Breast epithelium (tissue), 3 donors: Measurements from ENCODE around the gene KDM6A.

Experiments used
- POLR2A ChIP-seq: fragments of 450-650 bp; IDR thresholded peaks from one replicate; pipeline ENCODE4 v1.6.1; 2016; ENCODE audit warnings: antibody characterized with exemption, mild to moderate bottlenecking, moderate library complexity
- POLR2AphosphoS5 ChIP-seq, 3 donors: sonication (generic); formaldehyde crosslinking; IDR thresholded peaks; one replicate each; pipeline ENCODE4 v1.6.1; 2017; ENCODE audit warnings: antibody characterized with exemption in 3 of 3
- TF ChIP-seq, protein P1 (sequence below), 3 donors: fragments of 450-650 bp; IDR thresholded peaks; one replicate each; pipeline ENCODE4 v1.5.1; 2016 to 2017; ENCODE audit warnings: antibody characterized with exemption in 3 of 3, mild to moderate bottlenecking in 3 of 3, moderate library complexity in 3 of 3

DNA sequence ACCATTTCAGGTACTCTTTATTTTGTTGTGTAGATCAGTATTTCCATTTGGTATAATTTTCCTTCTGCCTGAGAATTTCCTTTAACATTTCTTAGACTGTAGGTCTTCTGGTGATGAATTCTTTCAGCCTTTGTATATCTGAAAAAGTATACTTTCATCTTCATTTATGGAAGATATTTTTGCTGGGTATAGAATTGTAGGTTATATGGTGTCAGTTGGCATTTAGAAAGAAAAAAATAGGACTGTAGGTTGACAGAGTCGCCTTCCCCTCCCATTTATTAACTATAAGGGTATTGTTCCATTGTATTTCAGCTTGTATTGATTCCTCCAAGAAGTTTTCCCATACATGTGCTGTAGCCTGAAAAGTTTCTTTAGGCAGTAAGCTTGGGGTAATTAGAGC, 71.9 kb downstream of the KDM6A start:
- TF ChIP-seq, protein P1, sequence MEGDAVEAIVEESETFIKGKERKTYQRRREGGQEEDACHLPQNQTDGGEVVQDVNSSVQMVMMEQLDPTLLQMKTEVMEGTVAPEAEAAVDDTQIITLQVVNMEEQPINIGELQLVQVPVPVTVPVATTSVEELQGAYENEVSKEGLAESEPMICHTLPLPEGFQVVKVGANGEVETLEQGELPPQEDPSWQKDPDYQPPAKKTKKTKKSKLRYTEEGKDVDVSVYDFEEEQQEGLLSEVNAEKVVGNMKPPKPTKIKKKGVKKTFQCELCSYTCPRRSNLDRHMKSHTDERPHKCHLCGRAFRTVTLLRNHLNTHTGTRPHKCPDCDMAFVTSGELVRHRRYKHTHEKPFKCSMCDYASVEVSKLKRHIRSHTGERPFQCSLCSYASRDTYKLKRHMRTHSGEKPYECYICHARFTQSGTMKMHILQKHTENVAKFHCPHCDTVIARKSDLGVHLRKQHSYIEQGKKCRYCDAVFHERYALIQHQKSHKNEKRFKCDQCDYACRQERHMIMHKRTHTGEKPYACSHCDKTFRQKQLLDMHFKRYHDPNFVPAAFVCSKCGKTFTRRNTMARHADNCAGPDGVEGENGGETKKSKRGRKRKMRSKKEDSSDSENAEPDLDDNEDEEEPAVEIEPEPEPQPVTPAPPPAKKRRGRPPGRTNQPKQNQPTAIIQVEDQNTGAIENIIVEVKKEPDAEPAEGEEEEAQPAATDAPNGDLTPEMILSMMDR (IDR thresholded peaks at IDR 0.05) = no peak
- TF ChIP-seq POLR2A (no peak), POLR2AphosphoS5 (IDR thresholded peaks at IDR 0.05) (no peak)
